GM12878 (cell line): ENCODE data around the gene FFAR1. TPM values are rescaled to one million over a fixed set of nuclear protein-coding genes. Genes with fewer than 3 reads are reported as not detected.

Experiments
- ATAC-seq: fragments of 200-7000 bp; cut with Tn5 transposase; 3 replicates; pipeline ENCODE4 v1.9.1; 2020; ENCODE audit warnings: mild to moderate bottlenecking, moderate library complexity
- BruUV-seq: library from RNA; stranded (reverse); fragments of 400-500 nt; replicated peaks from 2 replicates; lab custom pipeline; 2021; lab: Mats Ljungman, UMichigan
- CTCF ChIA-PET: fragments of 300-600 bp; sonication (Branson Sonifier 250); formaldehyde crosslinking; extraction: SDS; loops from one replicate; lab custom pipeline; 2021; ENCODE audit warnings: inconsistent platforms; lab: Yijun Ruan, JAX
- POLR2A ChIA-PET: fragments of 350-600 bp; formaldehyde crosslinking; extraction: SDS; loops from one replicate; lab custom pipeline; 2021; ENCODE audit warnings: inconsistent platforms; lab: Charles Lee
- RAD21 ChIA-PET: fragments of 300-600 bp; sonication (Branson Sonifier 250); formaldehyde crosslinking; loops from one replicate; lab custom pipeline; 2023; ENCODE audit warnings: antibody characterized with exemption; ENCODE audit not compliant: unreplicated experiment; lab: Charles Lee
- SMC1A ChIA-PET: fragments of 300-600 bp; sonication (Branson Sonifier 250); formaldehyde crosslinking; loops from one replicate; lab custom pipeline; 2023; ENCODE audit not compliant: unreplicated experiment, uncharacterized antibody; lab: Charles Lee
- DNase-seq: peaks from one replicate; pipeline ENCODE4 v3.0.0-alpha.2; 2011; ENCODE audit warnings: low read depth, low spot score
- FAIRE-seq: peaks from 3 replicates; lab custom pipeline; 2011; peaks lifted over from hg19 to GRCh38; lab: Jason Lieb, UNC
- H2AFZ ChIP-seq: 2 replicates; pipeline ENCODE4 v1.6.0; 2011; ENCODE audit warnings: low read depth, low read length, control low read depth; ENCODE audit not compliant: control insufficient read depth
- H3K27ac ChIP-seq: 2 replicates; pipeline ENCODE4 v1.5.1; 2011; ENCODE audit warnings: control low read depth; ENCODE audit not compliant: control insufficient read depth, insufficient read depth
- H3K27me3 ChIP-seq, 2 experiments: replicated peaks in 1 of 2; 2 replicates each; pipeline versions ENCODE4 v1.6.0 to v1.6.1; 2011; ENCODE audit warnings: low read length in 1 of 2; ENCODE audit not compliant: control insufficient read depth in 2 of 2, insufficient read depth in 2 of 2
- H3K36me3 ChIP-seq, 2 experiments: 2 replicates each; pipeline ENCODE4 v1.5.1; 2011; ENCODE audit warnings: low read length in 1 of 2; ENCODE audit not compliant: control insufficient read depth in 2 of 2, insufficient read depth in 2 of 2
- H3K4me1 ChIP-seq: 2 replicates; pipeline ENCODE4 v1.6.1; 2011; ENCODE audit warnings: mild to moderate bottlenecking, low read length, moderate library complexity, mixed read lengths; ENCODE audit not compliant: control insufficient read depth, insufficient read depth
- H3K4me2 ChIP-seq: 2 replicates; pipeline ENCODE4 v1.6.0; 2011; ENCODE audit warnings: control low read depth; ENCODE audit not compliant: control insufficient read depth, insufficient read depth
- H3K4me3 ChIP-seq: fragments of 200-600 bp; sonication (generic); 2 replicates; pipeline ENCODE4 v1.5.1; 2016
- H3K79me2 ChIP-seq: 2 replicates; pipeline ENCODE4 v1.6.0; 2011; ENCODE audit warnings: low read length; ENCODE audit not compliant: control insufficient read depth, insufficient read depth
- H3K9ac ChIP-seq: 2 replicates; pipeline ENCODE4 v1.8.0; 2011; ENCODE audit warnings: low read length, control low read depth, mixed read lengths; ENCODE audit not compliant: control insufficient read depth, insufficient read depth
- H3K9me3 ChIP-seq: replicated peaks from 3 replicates; pipeline ENCODE4 v1.5.1; 2011; ENCODE audit warnings: mild to moderate bottlenecking, low read length; ENCODE audit not compliant: control insufficient read depth, insufficient read depth
- H4K20me1 ChIP-seq: 2 replicates; pipeline ENCODE4 v1.6.0; 2011; ENCODE audit not compliant: control insufficient read depth, insufficient read depth
- CBFB ChIP-seq: IDR thresholded peaks from 2 replicates; pipeline ENCODE4 v1.6.1; 2016; ENCODE audit warnings: antibody characterized with exemption, low read depth
- CBX5 ChIP-seq: sonication (generic); IDR thresholded peaks from 2 replicates; pipeline ENCODE4 v1.6.1; 2016; ENCODE audit warnings: low read depth, moderate library complexity, mild to moderate bottlenecking, inconsistent platforms
- GABPA ChIP-seq: IDR thresholded peaks from 2 replicates; pipeline ENCODE4 v1.6.1; 2014; ENCODE audit warnings: antibody characterized with exemption, low read depth, mild to moderate bottlenecking, inconsistent platforms
- KDM1A ChIP-seq: fragments of 200-600 bp; sonication (generic); IDR thresholded peaks from 2 replicates; pipeline ENCODE4 v1.6.1; 2016; ENCODE audit warnings: borderline replicate concordance
- MTA2 ChIP-seq: fragments of 450-650 bp; IDR thresholded peaks from 2 replicates; pipeline ENCODE4 v1.6.1; 2016; ENCODE audit warnings: low read depth, mild to moderate bottlenecking, moderate library complexity
- NFYA ChIP-seq: IDR thresholded peaks from 2 replicates; pipeline ENCODE4 v1.6.1; 2011; ENCODE audit warnings: low read depth, mild to moderate bottlenecking, low read length, improper control_type of control experiment, borderline replicate concordance
- NR2C2 ChIP-seq: IDR thresholded peaks from 2 replicates; pipeline ENCODE4 v1.6.1; 2011; ENCODE audit warnings: borderline replicate concordance, low read depth; ENCODE audit not compliant: control insufficient read depth, insufficient read length
- PRDM15 ChIP-seq: fragments of 450-650 bp; formaldehyde crosslinking; IDR thresholded peaks from 2 replicates; pipeline ENCODE4 v1.4.0; 2020; ENCODE audit warnings: mild to moderate bottlenecking, moderate library complexity
- TCF7 ChIP-seq: IDR thresholded peaks from 2 replicates; pipeline ENCODE4 v1.6.1; 2014; ENCODE audit warnings: antibody characterized with exemption, borderline replicate concordance
- YBX1 ChIP-seq: fragments of 450-650 bp; IDR thresholded peaks from 2 replicates; pipeline ENCODE4 v1.6.1; 2016; ENCODE audit warnings: antibody characterized with exemption
- ZSCAN29 ChIP-seq: fragments of 450-650 bp; IDR thresholded peaks from 2 replicates; pipeline ENCODE4 v1.6.1; 2017; ENCODE audit warnings: mild to moderate bottlenecking, moderate library complexity
- WGBS: methylation state at CpG from one replicate; pipeline ENCODE4 v1.1.6; 2016; ENCODE audit warnings: low lambda C conversion rate; ENCODE audit not compliant: insufficient replicate concordance, insufficient coverage; ENCODE audit errors: missing lambda C conversion rate; 5-methylcytosine and 5-hydroxymethylcytosine counted together
- in situ Hi-C: fragments of 300-500 bp; cut with MboI; formaldehyde crosslinking; loops from 9 replicates; pipeline ENCODE4 v1.14.3; 2018; ENCODE audit warnings: mixed read lengths
- intact Hi-C: fragments of 100-400 bp; cut with micrococcal nuclease; formaldehyde crosslinking; loops from one replicate; pipeline ENCODE4 v1.14.2; 2022; ENCODE audit not compliant: unreplicated experiment
- polyA plus RNA-seq, 11 experiments: library from polyadenylated mRNA; depleted of rRNA in 4 of 11; unstranded in 6 of 11; stranded (reverse) in 5 of 11; fragments of >200 nt; fragmentation: Nextera tagmentation in 4 of 11; fragmentation: Illumina TruSeq in 1 of 11; extraction: Ambion mirVana in 4 of 11; extraction: Trizol in 1 of 11; gene quantifications; 1 replicate in 1 of 11; 2 replicates in 10 of 11; pipeline versions ENCODE4 v1.2.1 to v1.2.3, GENCODE V29; 2011 to 2016; ENCODE audit warnings: inconsistent platforms in 2 of 11, missing spikeins in 2 of 11, low read depth in 1 of 11
- total RNA-seq, 4 experiments: library from RNA; depleted of rRNA in 3 of 4; stranded (reverse); fragments of >200 nt in 3 of 4; fragmentation: Illumina TruSeq in 1 of 4; extraction: Trizol in 1 of 4; gene quantifications; 2 replicates each; pipeline versions ENCODE4 v1.2.1 to v1.2.3, GENCODE V29; 2013 to 2021
- TF ChIP-seq, protein P1 (sequence below): IDR thresholded peaks from 2 replicates; pipeline ENCODE4 v1.6.1; 2011; ENCODE audit warnings: low read depth, mild to moderate bottlenecking, low read length, moderate library complexity, borderline replicate concordance; ENCODE audit errors: extremely low read depth
- TF ChIP-seq, protein P2 (sequence below): fragments of 450-650 bp; IDR thresholded peaks from 2 replicates; pipeline ENCODE4 v1.6.1; 2018; ENCODE audit warnings: mild to moderate bottlenecking, low read depth, moderate library complexity; ENCODE audit not compliant: partially characterized antibody

The FFAR1 gene
- total and polyA plus RNA-seq, 10 of the 15 experiments (the other 5 are each of a cell fraction or from before 2014, with no cell fraction given) = 0.05 to 0.62 (median 0.14) TPM; not detected in 2

- intact Hi-C loops (no loop called here), in situ Hi-C loops (no loop called here)
- CTCF ChIA-PET = interaction anchor here (2.3 to 3.7 kb wide), 2 partner anchors 11 to 180 kb away, joined by 8 to 22 read pairs; no protein-coding TSS in a partner anchor
- SMC1A ChIA-PET = interaction anchor here (3.3 to 11.0 kb wide), 2 partner anchors 12 to 25 kb away, joined by 19 to 122 read pairs; partner anchors contain the start of gene FFAR1
- WGBS = 93% methylated on average over 9 of the region's 9 CpGs
- Histone ChIP-seq H3K9ac (no peak overlapping the region), H3K36me3 (no peaks in the 10 kb centered on the region), H4K20me1 (no peaks in the 10 kb centered on the region), H3K4me1 (peaks cover 32% of the 10 kb centered on the region), H3K27ac (no peak overlapping the region), H3K27me3 (no peaks in the 10 kb centered on the region), H2AFZ (no peak overlapping the region), H3K4me2 (no peak overlapping the region), H3K9me3 (peaks cover 2% of the 10 kb centered on the region; the same call in 2 of the 3 replicates), H3K4me3 (no peak overlapping the region), H3K79me2 (no peaks in the 10 kb centered on the region)
- no peak for FAIRE-seq
- TF ChIP-seq, protein P1, sequence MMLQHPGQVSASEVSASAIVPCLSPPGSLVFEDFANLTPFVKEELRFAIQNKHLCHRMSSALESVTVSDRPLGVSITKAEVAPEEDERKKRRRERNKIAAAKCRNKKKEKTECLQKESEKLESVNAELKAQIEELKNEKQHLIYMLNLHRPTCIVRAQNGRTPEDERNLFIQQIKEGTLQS = no peak
- TF ChIP-seq CBX5 (no peak), CBFB (no peak), TCF7 (no peak), NR2C2 (no peak), NFYA (no peak), ZSCAN29 (no peak), PRDM15 (no peak), MTA2 (no peak), KDM1A (no peak), YBX1 (no peak), GABPA (no peak)
- TF ChIP-seq, protein P2, sequence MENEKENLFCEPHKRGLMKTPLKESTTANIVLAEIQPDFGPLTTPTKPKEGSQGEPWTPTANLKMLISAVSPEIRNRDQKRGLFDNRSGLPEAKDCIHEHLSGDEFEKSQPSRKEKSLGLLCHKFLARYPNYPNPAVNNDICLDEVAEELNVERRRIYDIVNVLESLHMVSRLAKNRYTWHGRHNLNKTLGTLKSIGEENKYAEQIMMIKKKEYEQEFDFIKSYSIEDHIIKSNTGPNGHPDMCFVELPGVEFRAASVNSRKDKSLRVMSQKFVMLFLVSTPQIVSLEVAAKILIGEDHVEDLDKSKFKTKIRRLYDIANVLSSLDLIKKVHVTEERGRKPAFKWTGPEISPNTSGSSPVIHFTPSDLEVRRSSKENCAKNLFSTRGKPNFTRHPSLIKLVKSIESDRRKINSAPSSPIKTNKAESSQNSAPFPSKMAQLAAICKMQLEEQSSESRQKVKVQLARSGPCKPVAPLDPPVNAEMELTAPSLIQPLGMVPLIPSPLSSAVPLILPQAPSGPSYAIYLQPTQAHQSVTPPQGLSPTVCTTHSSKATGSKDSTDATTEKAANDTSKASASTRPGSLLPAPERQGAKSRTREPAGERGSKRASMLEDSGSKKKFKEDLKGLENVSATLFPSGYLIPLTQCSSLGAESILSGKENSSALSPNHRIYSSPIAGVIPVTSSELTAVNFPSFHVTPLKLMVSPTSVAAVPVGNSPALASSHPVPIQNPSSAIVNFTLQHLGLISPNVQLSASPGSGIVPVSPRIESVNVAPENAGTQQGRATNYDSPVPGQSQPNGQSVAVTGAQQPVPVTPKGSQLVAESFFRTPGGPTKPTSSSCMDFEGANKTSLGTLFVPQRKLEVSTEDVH = no peak
- RAD21 ChIA-PET = interaction anchor here (2.8 to 4.5 kb wide), 2 partner anchors 10 to 25 kb away, joined by 15 to 54 read pairs; partner anchors contain the start of genes CD22 and FFAR1
- POLR2A ChIA-PET = interaction anchor here (1.0 to 3.3 kb wide), 2 partner anchors 8 to 11 kb away, joined by 3 to 33 read pairs; partner anchors contain the start of gene CD22
- no peak for ATAC-seq
- DNase-seq = no peak
- no TSS peak for BruUV-seq
These were observed 25.7 kb upstream of the FFAR1 start for GRCh38 chr19:35322014-35322413.
